NCI-H524 treated with DMSO at 0.1 percent for 48 hours (cell line): Measurements from ENCODE around the gene NAT16.
A peak's percentile ranks its signal among the peaks of the same experiment; 100 is the strongest.
"Not testable (repeated sequence)": the region's sequence is repeated elsewhere in the genome, so short reads cannot be mapped to it uniquely, and the experiment has no call there.

Experiments
- DNase-seq: peaks from one replicate; lab custom pipeline; 2025; lab: John Stamatoyannopoulos, UW

NAT16 gene

GRCh38 chr7:101180130-101180755 is at the start of gene NAT16:
TSS of gene NAT16 (minus strand) at chr7:101180293. CDS start at chr7:101174807, 5,486 bp downstream.
- DNase-seq, result no peak

GRCh38 chr7:101226721-101227120 is 46.6 kb upstream of the NAT16 start:
- no peak for DNase-seq

- DNase-seq, result no peak
Measured at GRCh38 chr7:101225650-101226049, 45.6 kb upstream of the NAT16 start.

- no peak for DNase-seq
Measured at GRCh38 chr7:101223528-101223927, 43.4 kb upstream of the NAT16 start.

GRCh38 chr7:101222275-101222830 is 42.3 kb upstream of the NAT16 start:
- DNase-seq, result no peak

- no peak for DNase-seq
Measured at GRCh38 chr7:101220295-101220694, 40.2 kb upstream of the NAT16 start.

GRCh38 chr7:101218236-101219125 is 38.4 kb upstream of the NAT16 start:
- no peak for DNase-seq

GRCh38 chr7:101217388-101218235 is 37.5 kb upstream of the NAT16 start, which contains the start of the genes PLOD3 and ZNHIT1:
TSS of gene PLOD3 (minus strand) at chr7:101217581. CDS start at chr7:101217274, 307 bp downstream.
TSS of gene ZNHIT1 (plus strand) at chr7:101218165. CDS start at chr7:101218196, 31 bp downstream.
- peak; percentile 67 for DNase-seq

GRCh38 chr7:101216860-101217387 is 36.8 kb upstream of the NAT16 start:
- no peak for DNase-seq

- no peak for DNase-seq
Measured at GRCh38 chr7:101216001-101216859, 36.1 kb upstream of the NAT16 start.

GRCh38 chr7:101212014-101212413 is 31.9 kb upstream of the NAT16 start:
- DNase-seq, result no peak

- no peak for DNase-seq
Measured at GRCh38 chr7:101211501-101211900, 31.4 kb upstream of the NAT16 start.

GRCh38 chr7:101210143-101210542 is 30.1 kb upstream of the NAT16 start:
- DNase-seq, result no peak

GRCh38 chr7:101208794-101209193 is 28.7 kb upstream of the NAT16 start:
- DNase-seq, result no peak

- DNase-seq, result no peak
Measured at GRCh38 chr7:101207459-101207858, 27.4 kb upstream of the NAT16 start.

GRCh38 chr7:101206665-101207042 is 26.6 kb upstream of the NAT16 start:
- DNase-seq, result no peak

GRCh38 chr7:101205901-101206664 is 26.0 kb upstream of the NAT16 start:
- no peak for DNase-seq

- DNase-seq, result not testable (repeated sequence)
Measured at GRCh38 chr7:101203740-101204738, 23.9 kb upstream of the NAT16 start.

GRCh38 chr7:101202603-101202918 is 22.5 kb upstream of the NAT16 start:
- no peak for DNase-seq
